K562 (cell line): ENCODE measurements around the gene KIF6. TPM values are rescaled to one million over a fixed set of nuclear protein-coding genes. Genes with fewer than 3 reads are reported as not detected.

Experiments used
- ATAC-seq: fragments of 200-7000 bp; cut with Tn5 transposase; 3 replicates; pipeline ENCODE4 v1.9.1; 2020; ENCODE audit warnings: moderate library complexity
- BruUV-seq: library from RNA; stranded (reverse); fragments of 400-500 nt; replicated peaks from 2 replicates; lab custom pipeline; 2021; lab: Mats Ljungman, UMichigan
- CTCF ChIA-PET: fragments of 300-600 bp; formaldehyde crosslinking; extraction: SDS; loops from one replicate; lab custom pipeline; 2021; ENCODE audit warnings: low intra/inter-chr PET ratio; lab: Yijun Ruan, JAX
- POLR2A ChIA-PET: fragments of 300-600, 350-650 bp; sonication (Branson Sonifier 250); formaldehyde crosslinking; extraction: SDS; loops from one replicate; lab custom pipeline; 2021; ENCODE audit warnings: antibody characterized with exemption, inconsistent platforms; lab: Yijun Ruan, JAX
- DNase-seq, 4 experiments: peaks; one replicate each; pipeline versions ENCODE4 v3.0.0 to v3.0.0-alpha.2; 2011 to 2018; ENCODE audit warnings: low spot score in 3 of 4, mixed read lengths in 3 of 4; ENCODE audit errors: extremely low read depth in 1 of 4
- FAIRE-seq: peaks from 2 replicates; lab custom pipeline; 2011; peaks lifted over from hg19 to GRCh38; lab: Jason Lieb, UNC
- H2AFZ ChIP-seq: 2 replicates; pipeline ENCODE4 v1.6.0; 2011; ENCODE audit warnings: low read depth, low read length, control low read depth, inconsistent platforms
- H3K27ac ChIP-seq: fragments of 200-600 bp; 3 replicates; pipeline ENCODE4 v1.8.0; 2011; ENCODE audit warnings: low read depth, mild to moderate bottlenecking, control low read depth, inconsistent platforms, low read length, moderate library complexity, mixed read lengths; ENCODE audit errors: extremely low read depth
- H3K27me3 ChIP-seq, 2 experiments: fragments of 300-600 bp in 1 of 2; 2 replicates in 1 of 2; 3 replicates in 1 of 2; pipeline versions ENCODE4 v1.6.0 to v1.8.0; 2011; ENCODE audit warnings: inconsistent platforms in 2 of 2, low read length in 2 of 2, mild to moderate bottlenecking in 1 of 2, mixed read lengths in 1 of 2, moderate library complexity in 1 of 2; ENCODE audit not compliant: control insufficient read depth in 2 of 2, insufficient read depth in 2 of 2
- H3K36me3 ChIP-seq: fragments of 300-600 bp; 3 replicates; pipeline ENCODE4 v1.8.0; 2011; ENCODE audit warnings: mild to moderate bottlenecking, low read length, inconsistent platforms; ENCODE audit not compliant: control insufficient read depth, insufficient read depth
- H3K4me1 ChIP-seq, 2 experiments: fragments of 200-600 bp in 1 of 2; replicated peaks in 1 of 2; 2 replicates in 1 of 2; 3 replicates in 1 of 2; pipeline versions ENCODE4 v1.5.1 to v1.8.0; 2011; ENCODE audit warnings: inconsistent platforms in 2 of 2, low read length in 2 of 2, mild to moderate bottlenecking in 1 of 2, mixed read lengths in 1 of 2, moderate library complexity in 1 of 2; ENCODE audit not compliant: control insufficient read depth in 2 of 2, insufficient read depth in 2 of 2
- H3K4me2 ChIP-seq: 2 replicates; pipeline ENCODE4 v1.6.1; 2011; ENCODE audit warnings: low read length, control low read depth, inconsistent platforms, mixed read lengths; ENCODE audit not compliant: insufficient read depth
- H3K4me3 ChIP-seq: fragments of 200-600 bp; sonication (generic), shearing (Covaris generic); 2 replicates; pipeline ENCODE4 v1.5.1; 2016; ENCODE audit warnings: control low read depth, inconsistent platforms
- H3K79me2 ChIP-seq: fragments of 200-600 bp; 3 replicates; pipeline ENCODE4 v1.8.0; 2011; ENCODE audit warnings: low read length, inconsistent platforms; ENCODE audit not compliant: control insufficient read depth, insufficient read depth
- H3K9ac ChIP-seq, 2 experiments: 2 replicates each; pipeline versions ENCODE4 v1.6.0 to v1.6.1; 2011; ENCODE audit warnings: low read depth in 2 of 2, low read length in 2 of 2, control low read depth in 1 of 2, inconsistent platforms in 1 of 2, mild to moderate bottlenecking in 1 of 2, mixed read lengths in 1 of 2; ENCODE audit not compliant: insufficient read depth in 1 of 2
- H3K9me1 ChIP-seq: one replicate; pipeline ENCODE4 v1.6.0; 2011; ENCODE audit warnings: inconsistent platforms, mild to moderate bottlenecking, low read length, moderate library complexity; ENCODE audit not compliant: control insufficient read depth, insufficient read depth
- H3K9me3 ChIP-seq: replicated peaks from 2 replicates; pipeline ENCODE4 v1.5.1; 2011; ENCODE audit warnings: low read depth, low read length, inconsistent platforms; ENCODE audit not compliant: control insufficient read depth, insufficient read depth
- H4K20me1 ChIP-seq: replicated peaks from 2 replicates; pipeline ENCODE4 v1.6.1; 2011; ENCODE audit warnings: low read length, inconsistent platforms, mixed read lengths; ENCODE audit not compliant: control insufficient read depth, insufficient read depth
- ARID2 ChIP-seq: fragments of 450-650 bp; IDR thresholded peaks from 2 replicates; pipeline ENCODE4 v1.6.1; 2017; ENCODE audit warnings: antibody characterized with exemption, mild to moderate bottlenecking
- CREB3L1 ChIP-seq: fragments of 450-650 bp; IDR thresholded peaks from 2 replicates; pipeline ENCODE4 v1.6.1; 2014; ENCODE audit warnings: low read depth, mild to moderate bottlenecking, moderate library complexity, borderline replicate concordance
- CUX1 ChIP-seq: fragments of 200-800 bp; sonication (Bioruptor generic); IDR thresholded peaks from 2 replicates; pipeline ENCODE4 v1.6.1; 2016; ENCODE audit warnings: missing genetic modification characterization, missing compliant biosample characterization
- FOXO4 ChIP-seq: fragments of 450-650 bp; formaldehyde crosslinking; IDR thresholded peaks from 2 replicates; pipeline ENCODE4 v1.4.0; 2020; ENCODE audit warnings: mild to moderate bottlenecking, moderate library complexity
- GTF2F1 ChIP-seq: IDR thresholded peaks from 2 replicates; pipeline ENCODE4 v1.6.1; 2011; ENCODE audit warnings: low read depth, low read length, improper control_type of control experiment
- JUNB ChIP-seq: fragments of 450-650 bp; formaldehyde crosslinking; conservative IDR thresholded peaks from 2 replicates; pipeline ENCODE4 v1.4.0; 2020; ENCODE audit warnings: mild to moderate bottlenecking
- NR2C1 ChIP-seq, 2 experiments: fragments of 450-650 bp; IDR thresholded peaks; 2 replicates each; pipeline ENCODE4 v1.6.1; 2017; ENCODE audit warnings: mild to moderate bottlenecking in 2 of 2, antibody characterized with exemption in 1 of 2, inconsistent platforms in 1 of 2, missing compliant biosample characterization in 1 of 2, missing genetic modification characterization in 1 of 2
- NR2C2 ChIP-seq, 2 experiments: fragments of 200-800 bp in 1 of 2; sonication (Bioruptor generic) in 1 of 2; sonication (generic) in 1 of 2; formaldehyde crosslinking in 1 of 2; IDR thresholded peaks; 2 replicates each; pipeline versions ENCODE4 v1.6.1 to v1.8.0; 2016 to 2022; ENCODE audit warnings: mild to moderate bottlenecking in 1 of 2, missing compliant biosample characterization in 1 of 2, missing genetic modification characterization in 1 of 2, missing genetic modification reagents in 1 of 2
- NR3C1 ChIP-seq: sonication (generic); formaldehyde crosslinking; IDR thresholded peaks from 2 replicates; pipeline ENCODE4 v1.8.1; 2022; ENCODE audit warnings: missing genetic modification reagents
- SP2 ChIP-seq: IDR thresholded peaks from 2 replicates; pipeline ENCODE4 v1.6.1; 2011; ENCODE audit warnings: mild to moderate bottlenecking, low read depth, low read length, moderate library complexity; ENCODE audit not compliant: poor library complexity, severe bottlenecking; ENCODE audit errors: extremely low read depth
- SRSF3 ChIP-seq: fragments of 200-400 bp; formaldehyde crosslinking; IDR thresholded peaks from 2 replicates; pipeline ENCODE4 v1.6.1; 2016; ENCODE audit warnings: mild to moderate bottlenecking, low read length, moderate library complexity; ENCODE audit not compliant: insufficient read depth
- ZBTB2 ChIP-seq: fragments of 450-650 bp; IDR thresholded peaks from 2 replicates; pipeline ENCODE4 v1.6.1; 2016; ENCODE audit warnings: antibody characterized with exemption
- ZNF384 ChIP-seq: IDR thresholded peaks from 2 replicates; pipeline ENCODE4 v1.6.1; 2012; ENCODE audit warnings: low read depth, low read length, improper control_type of control experiment
- in situ Hi-C: fragments of 300-500 bp; cut with MboI; formaldehyde crosslinking; loops from 4 replicates; pipeline ENCODE4 v1.15.0; 2018; ENCODE audit warnings: inconsistent platforms, mixed read lengths
- intact Hi-C: fragments of 100-400 bp; cut with micrococcal nuclease; formaldehyde crosslinking; loops from 2 replicates; pipeline ENCODE4 v1.14.2; 2022
- polyA plus RNA-seq, 8 experiments: library from polyadenylated mRNA; depleted of rRNA in 4 of 8; stranded (reverse) in 5 of 8; unstranded in 3 of 8; fragments of >200 nt; fragmentation: Nextera tagmentation in 2 of 8; fragmentation: Illumina TruSeq in 1 of 8; extraction: Ambion mirVana in 2 of 8; extraction: Trizol in 1 of 8; gene quantifications; 2 replicates each; pipeline versions ENCODE4 v1.2.1 to v1.2.3, GENCODE V29; 2011 to 2014; ENCODE audit warnings: inconsistent platforms in 1 of 8, missing spikeins in 1 of 8
- total RNA-seq, 7 experiments: library from RNA; depleted of rRNA in 6 of 7; stranded (reverse); fragments of >200 nt in 6 of 7; fragmentation: Illumina TruSeq in 2 of 7; extraction: Trizol in 2 of 7; gene quantifications; 2 replicates each; pipeline versions ENCODE4 v1.2.1 to v1.2.3, GENCODE V29; 2011 to 2021; ENCODE audit warnings: low replicate concordance in 1 of 7

KIF6 gene
- total and polyA plus RNA-seq, 9 of the 15 experiments (the other 6 are each of a cell fraction or from before 2014, with no cell fraction given), result not detected

GRCh38 chr6:39553029-39553428 lies 172.2 kb downstream of the KIF6 start:
- no peak for ATAC-seq
- no peaks in the 10 kb centered on the region for H4K20me1 ChIP-seq
- no peak for FAIRE-seq
- no peak overlapping the region for H3K9ac ChIP-seq
- intact Hi-C loops, result no loop called here
- no peak overlapping the region for H3K27ac ChIP-seq
- no peak for DNase-seq
- H3K4me1 ChIP-seq, result no peaks in the 10 kb centered on the region
- in situ Hi-C loops, result no loop called here
- no peak overlapping the region for H3K4me2 ChIP-seq
- no peaks in the 10 kb centered on the region for H3K9me3 ChIP-seq
- no peaks in the 10 kb centered on the region for H3K9me1 ChIP-seq
- no TSS peak for BruUV-seq
- H3K27me3 ChIP-seq, result peaks cover 0 to 13% of the 10 kb centered on the region in 2 experiments; a peak in 3 of 5 replicates
- no peak overlapping the region for H2AFZ ChIP-seq
- ChIA-PET CTCF (no interaction called here), POLR2A (interaction anchor here (0.6 to 1.2 kb wide), 2 partner anchors 211 to 801 kb away, joined by 3 read pairs; no protein-coding TSS in a partner anchor)
- H3K36me3 ChIP-seq, result no peaks in the 10 kb centered on the region
- no peaks in the 10 kb centered on the region for H3K79me2 ChIP-seq
- no peak overlapping the region for H3K4me3 ChIP-seq
- no peak for TF ChIP-seq JUNB (CRISPR knock-in tag)
- TF ChIP-seq ZNF384, result no peak
- TF ChIP-seq SRSF3, result no peak
- TF ChIP-seq FOXO4 (CRISPR knock-in tag), result no peak
- TF ChIP-seq GTF2F1, result no peak
- no peak for TF ChIP-seq NR2C1 (IDR thresholded peaks at IDR 0.05)
- TF ChIP-seq NR2C1 (tag; IDR thresholded peaks at IDR 0.05), result no peak
- TF ChIP-seq NR2C2 (CRISPR knock-in tag; IDR thresholded peaks at IDR 0.05), result no peak
- TF ChIP-seq NR2C2 (tag; IDR thresholded peaks at IDR 0.05), result no peak
- no peak for TF ChIP-seq NR3C1 (CRISPR knock-in tag)
- TF ChIP-seq CREB3L1, result no peak
- TF ChIP-seq CUX1 (CRISPR knock-in tag), result no peak
- no peak for TF ChIP-seq ARID2
- TF ChIP-seq SP2, result no peak
- TF ChIP-seq ZBTB2, result no peak
